Activated naive CD4-positive, alpha-beta T cell (primary cell): ENCODE data around the gene FMNL1.
A peak's percentile ranks its signal among the peaks of the same experiment; 100 is the strongest.
"Not testable (repeated sequence)": the region's sequence is repeated elsewhere in the genome, so short reads cannot be mapped to it uniquely, and the experiment has no call there.

Source experiments
- DNase-seq, 4 experiments: peaks; one replicate each; lab custom pipeline; 2025; lab: John Stamatoyannopoulos, UW

FMNL1 gene

GRCh38 chr17:45234641-45235415 lies 13.1 kb downstream of the FMNL1 start:
- peak in 1 of 4 experiments; percentile 47 for DNase-seq

DNA sequence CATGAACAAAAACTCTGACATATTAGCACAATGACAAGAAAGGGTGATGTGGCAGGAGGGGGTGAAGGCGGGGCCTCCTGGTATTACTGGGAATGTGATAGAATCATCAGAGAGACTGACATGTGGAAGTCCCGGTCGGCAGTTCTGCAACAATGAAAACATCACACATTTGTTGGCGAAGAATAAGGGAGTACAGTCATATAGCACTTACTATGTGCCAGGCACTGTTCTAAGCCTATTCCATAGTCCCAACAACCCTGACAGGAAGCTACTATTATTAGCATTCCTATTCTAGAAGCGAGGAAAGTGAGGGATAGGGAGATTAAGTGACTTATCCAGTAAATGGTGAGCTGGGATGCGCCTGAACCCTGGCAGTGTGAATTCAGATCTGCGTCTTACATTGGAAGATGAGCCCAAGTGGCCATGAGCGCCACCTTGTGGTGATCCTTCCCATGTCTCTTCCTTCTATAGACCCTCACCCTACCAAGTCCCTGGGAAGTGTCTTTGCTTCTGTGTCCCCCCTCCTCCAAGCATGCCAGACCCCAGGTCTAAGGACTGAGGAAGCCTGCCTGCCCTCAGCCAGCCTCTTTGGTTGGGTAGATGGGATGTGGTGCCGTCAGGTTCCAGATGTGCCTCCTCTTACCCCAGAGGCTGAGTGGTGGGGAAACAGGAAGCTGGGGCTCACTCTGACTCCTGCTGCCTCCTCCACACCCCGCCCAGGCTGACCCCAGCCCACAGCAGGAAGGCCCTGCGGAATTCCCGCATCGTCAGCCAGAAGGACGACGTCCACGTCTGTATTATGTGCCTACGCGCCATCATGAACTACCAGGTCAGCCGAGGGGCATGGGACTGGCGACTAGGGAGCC lies 14.0 kb downstream of the FMNL1 start:
- peak; percentile 46 to 78 (median 66) for DNase-seq

- no peak for DNase-seq
Observed at GRCh38 chr17:45236282-45236606, 14.6 kb downstream of the FMNL1 start.

GRCh38 chr17:45237686-45238085 lies 16.0 kb downstream of the FMNL1 start:
- no peak for DNase-seq

GRCh38 chr17:45238155-45238774 lies 16.6 kb downstream of the FMNL1 start:
- DNase-seq: no peak

- no peak for DNase-seq
Observed at GRCh38 chr17:45240905-45241327, 19.2 kb downstream of the FMNL1 start.

DNA sequence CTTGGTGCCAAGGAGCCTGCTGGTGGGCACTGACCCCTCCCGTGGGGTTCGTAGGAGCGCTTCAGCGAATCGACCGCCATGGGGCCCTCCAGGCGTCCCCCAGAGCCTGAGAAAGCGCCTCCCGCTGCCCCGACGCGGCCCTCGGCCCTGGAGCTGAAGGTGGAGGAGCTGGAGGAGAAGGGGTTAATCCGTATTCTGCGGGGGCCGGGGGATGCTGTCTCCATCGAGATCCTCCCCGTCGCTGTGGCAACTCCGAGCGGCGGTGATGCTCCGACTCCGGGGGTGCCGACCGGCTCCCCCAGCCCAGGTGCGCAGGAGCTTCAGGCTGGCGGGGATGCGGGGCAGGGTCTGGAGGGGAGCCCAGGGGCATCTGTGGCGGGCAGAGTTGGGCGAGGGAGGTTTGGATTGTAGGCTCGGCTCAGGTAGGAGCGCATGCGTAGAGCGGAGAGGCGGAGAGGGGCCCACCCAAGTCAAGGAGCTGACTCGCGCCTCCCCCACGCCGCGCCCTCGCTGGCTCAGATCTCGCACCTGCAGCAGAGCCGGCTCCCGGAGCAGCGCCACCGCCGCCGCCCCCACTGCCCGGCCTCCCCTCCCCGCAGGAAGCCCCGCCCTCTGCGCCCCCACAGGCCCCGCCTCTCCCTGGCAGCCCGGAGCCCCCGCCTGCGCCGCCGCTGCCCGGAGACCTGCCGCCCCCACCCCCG lies 19.8 kb downstream of the FMNL1 start:
- no peak for DNase-seq

DNA sequence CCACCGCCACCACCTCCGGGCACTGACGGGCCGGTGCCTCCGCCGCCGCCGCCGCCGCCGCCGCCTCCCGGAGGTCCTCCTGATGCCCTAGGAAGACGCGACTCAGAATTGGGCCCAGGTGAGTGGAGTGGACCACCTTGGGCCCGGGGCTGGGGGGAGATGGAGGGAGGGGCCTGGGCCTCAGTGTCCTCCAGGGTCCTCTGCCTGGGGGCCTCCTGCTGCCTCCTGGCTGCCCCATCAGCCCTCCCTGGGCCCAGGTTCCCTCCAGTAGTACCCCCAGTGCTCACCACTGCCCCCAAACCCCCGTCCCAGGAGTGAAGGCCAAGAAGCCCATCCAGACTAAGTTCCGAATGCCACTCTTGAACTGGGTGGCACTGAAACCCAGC lies 20.3 kb downstream of the FMNL1 start:
- no peak for DNase-seq

DNA sequence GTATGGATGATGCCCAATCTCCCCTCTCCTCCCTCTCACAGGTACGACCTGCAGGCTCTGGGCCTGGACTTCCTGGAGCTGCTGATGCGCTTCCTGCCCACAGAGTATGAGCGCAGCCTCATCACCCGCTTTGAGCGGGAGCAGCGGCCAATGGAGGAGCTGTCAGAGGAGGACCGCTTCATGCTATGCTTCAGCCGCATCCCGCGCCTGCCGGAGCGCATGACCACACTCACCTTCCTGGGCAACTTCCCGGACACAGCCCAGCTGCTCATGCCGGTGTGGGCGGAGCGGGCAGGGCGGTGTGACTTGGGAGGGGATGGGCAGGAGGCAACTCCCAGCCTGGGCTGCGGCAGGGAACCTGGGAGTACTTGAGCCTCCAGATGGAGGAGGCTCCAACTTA lies 22.1 kb downstream of the FMNL1 start:
- DNase-seq: no peak

DNA sequence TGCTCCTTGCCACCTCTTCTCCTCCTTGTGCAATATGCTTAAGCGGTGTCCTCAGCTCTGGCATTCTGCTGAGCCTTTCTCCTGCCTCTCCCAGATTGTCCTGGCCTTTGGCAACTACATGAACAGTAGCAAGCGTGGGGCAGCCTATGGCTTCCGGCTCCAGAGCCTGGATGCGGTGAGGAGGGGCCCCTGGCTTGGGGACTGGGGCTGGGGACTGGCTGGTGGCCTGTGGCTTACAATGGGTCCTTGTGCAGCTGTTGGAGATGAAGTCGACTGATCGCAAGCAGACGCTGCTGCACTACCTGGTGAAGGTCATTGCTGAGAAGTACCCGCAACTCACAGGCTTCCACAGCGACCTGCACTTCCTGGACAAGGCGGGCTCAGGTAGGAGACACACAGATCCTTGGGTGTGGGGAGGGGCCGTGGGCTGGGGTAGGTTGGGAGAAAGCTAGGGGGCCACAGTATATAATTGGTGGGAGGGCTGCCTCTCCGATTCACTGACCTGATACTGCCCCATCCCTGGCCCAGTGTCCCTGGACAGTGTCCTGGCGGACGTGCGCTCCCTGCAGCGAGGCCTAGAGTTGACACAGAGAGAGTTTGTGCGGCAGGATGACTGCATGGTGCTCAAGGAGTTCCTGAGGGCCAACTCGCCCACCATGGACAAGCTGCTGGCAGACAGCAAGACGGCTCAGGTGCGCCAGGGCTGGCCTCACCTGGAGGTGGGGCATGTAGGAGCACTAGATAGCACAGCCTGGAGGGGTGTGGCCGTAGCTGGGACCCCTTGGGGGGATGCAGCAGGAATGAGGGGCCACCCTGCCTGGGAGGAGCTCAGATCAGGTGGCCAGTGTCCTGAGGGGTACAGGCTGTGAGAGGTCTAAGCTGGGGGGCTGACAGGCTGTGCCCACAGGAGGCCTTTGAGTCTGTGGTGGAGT lies 23.3 kb downstream of the FMNL1 start:
- DNase-seq: no peak

GRCh38 chr17:45246338-45246737 lies 24.7 kb downstream of the FMNL1 start:
- no peak for DNase-seq

GRCh38 chr17:45246861-45247428 lies 25.3 kb downstream of the FMNL1 start:
- peak in 1 of 4 experiments; percentile 71 for DNase-seq

DNA sequence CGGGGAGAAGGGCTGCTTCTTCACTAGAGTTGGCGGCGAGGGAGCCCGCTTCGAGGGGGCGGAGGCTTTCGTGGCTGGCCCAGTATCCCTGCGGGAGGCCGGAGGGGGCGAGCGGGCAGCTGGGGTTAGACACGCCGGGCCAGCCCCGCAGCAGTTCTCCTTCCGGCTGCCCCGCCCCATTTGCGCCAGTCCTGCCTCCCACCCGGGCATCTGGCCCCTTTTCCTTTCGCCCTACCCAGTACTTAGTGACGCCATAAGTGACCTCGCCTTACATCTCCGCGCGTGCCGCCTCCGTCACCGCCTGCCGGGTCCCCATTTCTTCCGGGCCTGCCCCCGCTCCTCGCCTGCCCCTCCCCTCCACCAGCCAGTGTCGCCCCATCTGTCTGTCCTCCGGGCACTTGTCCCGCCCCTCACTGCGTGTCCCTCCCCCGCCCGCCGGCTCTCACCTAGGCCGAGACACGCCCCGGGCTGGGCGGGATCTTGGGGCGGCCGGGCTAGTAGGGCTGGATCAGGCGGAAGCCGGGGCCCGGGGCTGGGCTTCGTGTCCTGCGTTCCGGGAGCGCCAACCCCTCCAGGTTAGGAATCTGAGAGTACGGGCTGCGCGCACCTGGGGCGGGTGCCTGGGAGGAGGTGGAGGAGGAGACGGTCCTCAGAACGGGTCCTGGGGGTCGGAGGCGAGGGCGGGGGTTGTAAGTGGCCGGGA lies 25.9 kb downstream of the FMNL1 start:
- DNase-seq: peak; percentile 66 to 91 (median 82)

DNA sequence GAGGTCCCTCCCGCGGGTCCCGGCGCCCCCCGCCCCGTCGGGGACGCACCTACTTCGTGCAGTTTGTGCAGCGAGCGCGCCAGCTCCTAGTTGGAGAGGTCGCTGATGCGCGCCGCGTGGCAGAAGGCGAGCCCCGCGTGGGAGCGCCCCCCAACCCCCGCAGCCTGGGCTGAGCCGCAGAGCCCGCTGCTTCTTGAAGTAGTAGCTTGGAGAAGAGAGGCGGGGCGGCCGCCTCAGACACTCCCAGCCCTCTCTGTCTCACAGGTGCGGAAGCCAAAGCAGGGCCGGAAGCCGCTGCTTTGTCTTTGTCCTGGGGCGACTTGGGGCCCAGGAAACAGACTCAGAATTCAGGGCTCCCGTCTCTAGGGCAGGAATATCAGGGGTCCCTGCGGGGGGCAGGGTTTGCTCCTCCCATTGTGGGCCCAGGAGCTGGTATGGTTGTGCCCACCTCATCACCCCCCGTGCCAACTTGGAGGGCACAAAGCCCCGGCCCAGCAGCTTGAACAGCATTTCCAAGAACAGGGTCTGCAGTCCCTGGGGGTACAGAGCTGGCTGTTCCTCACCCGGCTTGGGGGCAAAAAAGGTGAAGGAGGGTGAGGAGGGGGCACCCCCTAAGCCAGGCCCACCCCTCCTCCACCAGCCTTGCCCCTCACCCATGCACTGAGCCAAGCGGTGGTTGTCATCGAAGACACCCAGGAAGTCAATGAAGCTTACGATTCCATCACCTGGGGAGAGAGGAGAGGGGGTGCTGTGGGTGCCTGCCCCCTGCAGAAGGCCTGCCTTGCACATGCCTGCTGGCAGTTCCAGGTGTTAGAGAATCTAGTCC lies 26.7 kb downstream of the FMNL1 start:
- DNase-seq: peak; percentile 46 to 79 (median 58)

GRCh38 chr17:45251931-45252330 lies 30.2 kb downstream of the FMNL1 start:
- DNase-seq: no peak

DNA sequence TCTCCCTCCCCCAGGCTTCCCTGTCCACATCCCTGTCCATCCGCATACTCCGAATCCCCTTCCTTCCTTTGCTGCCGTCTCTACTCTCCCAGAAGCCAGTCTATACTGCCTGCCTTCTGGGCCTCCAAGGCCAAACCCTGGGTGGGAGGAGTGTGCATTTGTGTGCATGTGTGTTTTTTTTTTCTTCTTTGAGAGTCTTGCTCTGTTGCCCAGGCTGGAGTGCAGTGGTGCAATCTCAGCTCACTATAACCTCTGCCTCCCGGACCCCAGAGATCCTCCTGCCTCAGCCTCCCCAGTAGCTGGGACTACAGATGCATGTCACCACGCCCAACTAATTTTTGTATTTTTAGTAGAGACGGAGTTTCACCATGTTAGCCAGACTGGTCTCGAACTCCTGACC lies 31.6 kb downstream of the FMNL1 start:
- not testable (repeated sequence) for DNase-seq

- no peak for DNase-seq
Observed at GRCh38 chr17:45253879-45254278, 32.2 kb downstream of the FMNL1 start.

- DNase-seq: no peak
Observed at GRCh38 chr17:45255358-45255757, 33.7 kb downstream of the FMNL1 start.
